GM12874 (cell line): Measurements from ENCODE around the gene CNTLN.

Experiments used
- CTCF ChIP-seq: IDR thresholded peaks from 2 replicates; pipeline ENCODE4 v1.5.1; 2011; ENCODE audit warnings: low read depth, mild to moderate bottlenecking, control low read depth, low read length, moderate library complexity; ENCODE audit not compliant: insufficient read depth

Gene CNTLN

GRCh38 chr9:17488662-17489061, 353.8 kb downstream of the CNTLN start:
- TF ChIP-seq CTCF = no peak

DNA sequence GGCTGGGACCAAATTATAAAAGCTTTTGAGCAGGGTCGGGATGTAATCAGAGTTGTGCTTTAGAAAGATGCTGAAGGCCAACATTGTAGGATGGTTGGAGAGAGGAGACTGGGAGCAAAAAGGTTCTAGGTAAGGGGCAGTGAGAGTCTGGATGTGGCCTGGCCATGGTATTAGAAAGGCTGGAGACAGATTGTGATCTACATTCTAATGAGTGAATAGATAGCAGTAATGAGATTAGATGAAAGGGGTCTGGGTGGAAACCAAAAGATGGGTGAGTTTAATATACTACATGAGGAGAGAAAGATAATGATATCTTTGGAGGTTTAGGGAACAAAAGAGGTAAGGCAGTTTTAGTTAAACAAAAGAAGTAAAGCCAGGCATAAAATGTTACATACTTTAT, 355.3 kb downstream of the CNTLN start:
- TF ChIP-seq CTCF = no peak

GRCh38 chr9:17491780-17492179, 356.9 kb downstream of the CNTLN start:
- no peak for TF ChIP-seq CTCF

DNA sequence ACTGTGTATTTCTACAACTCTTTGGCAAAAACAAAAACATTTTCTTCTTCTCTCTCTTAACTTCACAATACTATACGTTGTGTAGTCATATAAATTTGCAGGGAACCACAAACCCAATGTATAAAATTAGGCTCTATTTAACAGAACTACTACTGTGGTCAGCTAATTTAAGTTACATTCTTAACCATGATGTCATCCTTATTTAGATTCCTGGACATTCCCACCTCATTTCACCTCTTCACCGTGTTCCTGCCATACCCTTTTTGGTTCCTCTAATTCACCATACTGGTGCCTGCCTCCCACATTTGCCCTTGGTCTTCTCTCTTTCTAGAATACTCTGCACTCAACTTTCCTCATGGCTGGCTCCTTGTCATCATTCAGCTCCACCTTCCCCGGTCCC, 368.4 kb downstream of the CNTLN start:
- TF ChIP-seq CTCF = no peak

GRCh38 chr9:17509151-17509550, 374.3 kb downstream of the CNTLN start:
- no peak for TF ChIP-seq CTCF

- TF ChIP-seq CTCF = no peak
Observed at GRCh38 chr9:17509701-17510100, 374.9 kb downstream of the CNTLN start.

DNA sequence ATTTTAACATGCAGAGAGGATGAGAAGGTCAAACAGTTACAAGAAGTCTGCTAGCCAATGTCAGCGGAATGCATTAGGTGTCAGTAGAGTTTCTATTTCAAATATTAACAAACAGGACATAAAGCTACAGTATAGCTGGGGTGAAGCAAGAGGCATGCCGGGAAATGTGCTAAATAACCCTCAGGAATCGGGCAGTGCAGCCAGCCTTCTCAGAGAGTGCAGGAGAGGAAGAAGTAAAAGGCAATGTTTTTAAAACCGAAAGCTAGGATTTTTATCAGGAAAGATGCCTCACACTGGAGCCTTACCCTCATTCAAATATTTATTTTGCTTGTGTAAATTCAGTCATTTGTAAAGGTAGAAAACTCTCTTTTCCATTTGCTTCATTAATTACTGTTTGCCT, 384.9 kb downstream of the CNTLN start:
- no peak for TF ChIP-seq CTCF
